IMR-90 (cell line): Measurements from ENCODE around the gene PCDH1.

Source experiments
- CTCF ChIP-seq: conservative IDR thresholded peaks from 2 replicates; pipeline ENCODE4 v1.5.1; 2012; ENCODE audit warnings: mild to moderate bottlenecking, low read depth, low read length, improper control_type of control experiment
- POLR2A ChIP-seq: IDR thresholded peaks from 2 replicates; pipeline ENCODE4 v1.6.1; 2012; ENCODE audit warnings: mild to moderate bottlenecking, low read depth, low read length
- RAD21 ChIP-seq: IDR thresholded peaks from 2 replicates; pipeline ENCODE4 v1.6.1; 2012; ENCODE audit warnings: low read length, improper control_type of control experiment
- TF ChIP-seq, protein P1 (sequence below): fragments of 150-350 bp; IDR thresholded peaks from 2 replicates; pipeline ENCODE4 v1.6.1; 2016; ENCODE audit warnings: low read depth, mild to moderate bottlenecking, low read length, moderate library complexity, borderline replicate concordance
- TF ChIP-seq, protein P2 (sequence below): fragments of 150-350 bp; IDR thresholded peaks from 2 replicates; pipeline ENCODE4 v1.6.1; 2017; ENCODE audit warnings: mild to moderate bottlenecking, antibody characterized with exemption, low read length, low read depth

GRCh38 chr5:141814064-141814964 is 63.9 kb downstream of the PCDH1 start:
- TF ChIP-seq POLR2A (no peak), CTCF (peak; percentile 49), RAD21 (peak; percentile 50)
- TF ChIP-seq, protein P1, sequence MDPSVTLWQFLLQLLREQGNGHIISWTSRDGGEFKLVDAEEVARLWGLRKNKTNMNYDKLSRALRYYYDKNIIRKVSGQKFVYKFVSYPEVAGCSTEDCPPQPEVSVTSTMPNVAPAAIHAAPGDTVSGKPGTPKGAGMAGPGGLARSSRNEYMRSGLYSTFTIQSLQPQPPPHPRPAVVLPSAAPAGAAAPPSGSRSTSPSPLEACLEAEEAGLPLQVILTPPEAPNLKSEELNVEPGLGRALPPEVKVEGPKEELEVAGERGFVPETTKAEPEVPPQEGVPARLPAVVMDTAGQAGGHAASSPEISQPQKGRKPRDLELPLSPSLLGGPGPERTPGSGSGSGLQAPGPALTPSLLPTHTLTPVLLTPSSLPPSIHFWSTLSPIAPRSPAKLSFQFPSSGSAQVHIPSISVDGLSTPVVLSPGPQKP, result no peak
- TF ChIP-seq, protein P2, sequence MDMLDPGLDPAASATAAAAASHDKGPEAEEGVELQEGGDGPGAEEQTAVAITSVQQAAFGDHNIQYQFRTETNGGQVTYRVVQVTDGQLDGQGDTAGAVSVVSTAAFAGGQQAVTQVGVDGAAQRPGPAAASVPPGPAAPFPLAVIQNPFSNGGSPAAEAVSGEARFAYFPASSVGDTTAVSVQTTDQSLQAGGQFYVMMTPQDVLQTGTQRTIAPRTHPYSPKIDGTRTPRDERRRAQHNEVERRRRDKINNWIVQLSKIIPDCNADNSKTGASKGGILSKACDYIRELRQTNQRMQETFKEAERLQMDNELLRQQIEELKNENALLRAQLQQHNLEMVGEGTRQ, result no peak
